ENCODE data around the gene FEM1A. TPM values are rescaled to one million over a fixed set of nuclear protein-coding genes. Genes with fewer than 3 reads are reported as not detected.

FEM1A gene
- total and polyA plus RNA-seq, 2 donors (not counting 1 experiment from before 2014, with no cell fraction given), result 3.2 to 10.1 TPM

- TF ChIP-seq CTCF (conservative IDR thresholded peaks at IDR 0.05 in 1 of 2, IDR thresholded peaks at IDR 0.05 in 1 of 2; ENCODE audit: low read depth in 1 of 2, low read length in 2 of 2) (no peak), EZH2 (IDR thresholded peaks at IDR 0.05; ENCODE audit: low read length, missing control alignments) (no peak)
- DNase-seq (ENCODE audit: low read depth in 2 of 2), result no peak
- peaks cover 2% of the 10 kb centered on the region for H3K4me1 ChIP-seq (ENCODE audit: control insufficient read depth, extremely low read depth, insufficient read depth, low read length)
- no peaks in the 10 kb centered on the region for H3K36me3 ChIP-seq (ENCODE audit: control insufficient read depth, insufficient read depth, low read length)
- no peak overlapping the region for H3K9ac ChIP-seq (ENCODE audit: insufficient read depth, low read length)
- no peak overlapping the region for H2AFZ ChIP-seq (ENCODE audit: low read length)
- H3K4me3 ChIP-seq (replicated peaks in 1 of 4; ENCODE audit: control extremely low read depth in 1 of 4, insufficient read depth in 1 of 4, low read depth in 3 of 4, low read length in 4 of 4), result no peak overlapping the region
- no peaks in the 10 kb centered on the region for H4K20me1 ChIP-seq (ENCODE audit: control insufficient read depth, extremely low read depth, insufficient read depth, low read length)
- H3K9me3 ChIP-seq (ENCODE audit: control insufficient read depth, insufficient read depth, low read depth, low read length), result no peaks in the 10 kb centered on the region
- no peak overlapping the region for H3K27ac ChIP-seq (ENCODE audit: insufficient read depth, low read length)
- no peak overlapping the region for H3K4me2 ChIP-seq (ENCODE audit: extremely low read depth, insufficient read depth, low read length)
- no peaks in the 10 kb centered on the region for H3K27me3 ChIP-seq (ENCODE audit: control insufficient read depth, insufficient read depth, low read length)
- peaks cover 22% of the 10 kb centered on the region for H3K79me2 ChIP-seq (ENCODE audit: control insufficient read depth, insufficient read depth, low read length)
Observed at GRCh38 chr19:4832776-4833175, 41.2 kb downstream of the FEM1A start.

GRCh38 chr19:4839192-4839591 lies 47.7 kb downstream of the FEM1A start:
- Histone ChIP-seq H3K9me3 (ENCODE audit: control insufficient read depth, insufficient read depth, low read depth, low read length) (no peaks in the 10 kb centered on the region), H4K20me1 (ENCODE audit: control insufficient read depth, extremely low read depth, insufficient read depth, low read length) (no peaks in the 10 kb centered on the region), H3K4me1 (ENCODE audit: control insufficient read depth, extremely low read depth, insufficient read depth, low read length) (no peaks in the 10 kb centered on the region), H3K9ac (ENCODE audit: insufficient read depth, low read length) (no peak overlapping the region), H3K27me3 (ENCODE audit: control insufficient read depth, insufficient read depth, low read length) (no peaks in the 10 kb centered on the region), H3K4me2 (ENCODE audit: extremely low read depth, insufficient read depth, low read length) (no peak overlapping the region), H3K79me2 (ENCODE audit: control insufficient read depth, insufficient read depth, low read length) (no peaks in the 10 kb centered on the region), H3K4me3 (replicated peaks in 1 of 4; ENCODE audit: control extremely low read depth in 1 of 4, insufficient read depth in 1 of 4, low read depth in 3 of 4, low read length in 4 of 4) (no peak overlapping the region), H3K27ac (ENCODE audit: insufficient read depth, low read length) (no peak overlapping the region), H2AFZ (ENCODE audit: low read length) (no peak overlapping the region), H3K36me3 (ENCODE audit: control insufficient read depth, insufficient read depth, low read length) (peaks cover 8% of the 10 kb centered on the region)
- no peak for DNase-seq (ENCODE audit: low read depth in 2 of 2)
- no peak for TF ChIP-seq CTCF (conservative IDR thresholded peaks at IDR 0.05 in 1 of 2, IDR thresholded peaks at IDR 0.05 in 1 of 2; ENCODE audit: low read depth in 1 of 2, low read length in 2 of 2)
- TF ChIP-seq EZH2 (IDR thresholded peaks at IDR 0.05; ENCODE audit: low read length, missing control alignments), result no peak

GRCh38 chr19:4843647-4843965 lies 52.1 kb downstream of the FEM1A start:
- H3K4me3 ChIP-seq (replicated peaks in 1 of 4; ENCODE audit: control extremely low read depth in 1 of 4, insufficient read depth in 1 of 4, low read depth in 3 of 4, low read length in 4 of 4), result no peak overlapping the region
- no peak for DNase-seq (ENCODE audit: low read depth in 2 of 2)
- H3K9me3 ChIP-seq (ENCODE audit: control insufficient read depth, insufficient read depth, low read depth, low read length), result no peaks in the 10 kb centered on the region
- H3K36me3 ChIP-seq (ENCODE audit: control insufficient read depth, insufficient read depth, low read length), result peaks cover 19% of the 10 kb centered on the region
- no peak overlapping the region for H2AFZ ChIP-seq (ENCODE audit: low read length)
- H3K4me1 ChIP-seq (ENCODE audit: control insufficient read depth, extremely low read depth, insufficient read depth, low read length), result peaks cover 5% of the 10 kb centered on the region
- H4K20me1 ChIP-seq (ENCODE audit: control insufficient read depth, extremely low read depth, insufficient read depth, low read length), result no peaks in the 10 kb centered on the region
- no peak overlapping the region for H3K27ac ChIP-seq (ENCODE audit: insufficient read depth, low read length)
- no peaks in the 10 kb centered on the region for H3K27me3 ChIP-seq (ENCODE audit: control insufficient read depth, insufficient read depth, low read length)
- no peak overlapping the region for H3K9ac ChIP-seq (ENCODE audit: insufficient read depth, low read length)
- no peak overlapping the region for H3K4me2 ChIP-seq (ENCODE audit: extremely low read depth, insufficient read depth, low read length)
- no peaks in the 10 kb centered on the region for H3K79me2 ChIP-seq (ENCODE audit: control insufficient read depth, insufficient read depth, low read length)
- no peak for TF ChIP-seq CTCF (conservative IDR thresholded peaks at IDR 0.05 in 1 of 2, IDR thresholded peaks at IDR 0.05 in 1 of 2; ENCODE audit: low read depth in 1 of 2, low read length in 2 of 2)
- no peak for TF ChIP-seq EZH2 (IDR thresholded peaks at IDR 0.05; ENCODE audit: low read length, missing control alignments)
